Stimulated activated CD4-positive, alpha-beta T cell treated with anti-CD3 and anti-CD28 coated beads, Interleukin-12 subunit alpha, Interleukin-12 subunit beta, amount 100 ng/mL, for 4 hours (primary cell): Measurements from ENCODE around the gene MUC21.
"Not testable (repeated sequence)": the region's sequence is repeated elsewhere in the genome, so short reads cannot be mapped to it uniquely, and the experiment has no call there.

ENCODE experiments used
- DNase-seq: peaks from one replicate; pipeline ENCODE4 v3.0.0-alpha.2; 2020

Gene MUC21

DNA sequence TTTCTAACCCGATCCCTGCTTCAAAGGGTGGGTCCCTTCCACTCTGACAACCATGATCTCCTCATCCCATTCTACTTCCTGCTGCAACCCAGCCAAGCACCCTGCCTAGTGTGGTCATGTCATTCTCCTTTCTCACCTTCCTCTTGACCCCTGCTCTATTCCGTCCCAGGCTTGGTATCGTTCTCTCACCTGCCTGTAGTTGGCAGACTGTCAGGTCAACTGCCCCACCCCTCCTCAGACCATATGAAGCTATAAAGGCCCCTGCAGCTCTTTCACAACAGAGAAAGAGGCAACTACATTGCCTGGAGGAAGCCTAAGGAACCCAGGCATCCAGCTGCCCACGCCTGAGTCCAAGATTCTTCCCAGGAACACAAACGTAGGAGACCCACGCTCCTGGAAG, at the start of gene MUC21:
Gene MUC21 (plus strand): TSS at position 280 of the 400 bp plus-strand sequence. CDS start 241 bp downstream, outside the sequence.
- DNase-seq: no peak

- no peak for DNase-seq
Observed at GRCh38 chr6:30935018-30935417, 48.5 kb upstream of the MUC21 start.

DNA sequence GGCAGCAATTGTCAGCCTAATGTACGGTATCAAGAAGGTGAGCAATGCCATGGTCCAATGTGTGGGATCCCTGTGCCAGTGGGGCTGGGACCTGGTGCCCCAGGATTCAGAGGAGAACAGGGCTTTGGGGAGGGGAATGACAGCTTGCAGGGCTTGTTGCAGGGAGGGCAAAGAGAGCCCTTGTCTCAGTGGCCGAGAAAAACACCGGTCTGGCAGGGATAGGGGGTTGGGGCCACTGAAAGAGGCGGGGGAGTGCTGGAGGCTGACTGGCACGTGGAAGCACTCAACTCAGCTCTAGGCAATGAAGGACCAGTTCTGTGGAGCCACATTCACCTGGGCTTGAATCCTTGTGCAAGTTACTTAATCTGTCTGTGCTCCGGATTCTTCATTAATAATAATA, 46.3 kb upstream of the MUC21 start:
- no peak for DNase-seq

GRCh38 chr6:30938730-30939129, 44.8 kb upstream of the MUC21 start:
- no peak for DNase-seq

DNA sequence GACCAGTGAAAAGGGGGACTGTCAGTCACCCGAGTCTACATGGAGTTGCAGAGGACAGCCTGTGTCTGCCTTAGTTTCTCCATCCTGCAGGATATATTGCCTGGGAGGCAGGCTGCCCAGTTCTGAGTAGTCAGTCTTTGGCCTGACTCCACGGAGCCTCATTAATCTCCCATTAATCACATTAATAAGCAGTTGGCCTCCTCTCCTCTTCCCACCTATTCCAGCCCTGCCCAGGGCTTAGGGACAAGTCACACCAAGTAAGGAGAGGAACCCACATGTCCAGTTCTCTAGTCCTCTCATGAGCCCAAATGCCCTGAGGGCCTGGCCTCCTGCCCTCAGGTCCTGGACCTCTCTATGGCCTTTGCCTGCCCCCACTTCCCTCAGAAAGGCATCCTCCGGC, 44.0 kb upstream of the MUC21 start:
- DNase-seq: no peak

- no peak for DNase-seq
Observed at GRCh38 chr6:30940361-30940986, 43.0 kb upstream of the MUC21 start, which contains the start of gene MUCL3. Gene MUCL3 (plus strand): TSS chr6:30940973. CDS start chr6:30941000, 27 bp downstream.

- DNase-seq: no peak
Observed at GRCh38 chr6:30942338-30943060, 41.0 kb upstream of the MUC21 start.

DNA sequence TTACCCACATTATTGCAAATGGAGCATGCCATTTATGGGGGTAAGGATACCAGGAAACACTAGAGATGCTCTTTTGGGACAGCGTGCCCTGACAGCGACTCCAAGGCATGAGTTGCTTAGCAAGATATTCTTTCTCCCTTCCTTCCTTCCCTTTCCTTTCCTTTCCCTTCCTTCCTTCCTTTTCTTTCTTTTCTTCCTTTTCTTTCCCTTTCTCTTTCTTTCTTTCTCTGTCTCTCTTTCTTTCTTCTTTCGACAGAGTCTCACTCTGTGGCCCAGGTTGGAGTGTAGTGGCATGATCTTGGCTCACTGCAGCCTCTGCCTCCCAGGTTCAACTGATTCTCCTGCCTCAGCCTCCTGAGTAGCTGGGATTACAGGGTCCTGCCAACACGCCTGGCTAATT, 39.5 kb upstream of the MUC21 start:
- no peak for DNase-seq

- no peak for DNase-seq
Observed at GRCh38 chr6:30945281-30945680, 38.2 kb upstream of the MUC21 start.

DNA sequence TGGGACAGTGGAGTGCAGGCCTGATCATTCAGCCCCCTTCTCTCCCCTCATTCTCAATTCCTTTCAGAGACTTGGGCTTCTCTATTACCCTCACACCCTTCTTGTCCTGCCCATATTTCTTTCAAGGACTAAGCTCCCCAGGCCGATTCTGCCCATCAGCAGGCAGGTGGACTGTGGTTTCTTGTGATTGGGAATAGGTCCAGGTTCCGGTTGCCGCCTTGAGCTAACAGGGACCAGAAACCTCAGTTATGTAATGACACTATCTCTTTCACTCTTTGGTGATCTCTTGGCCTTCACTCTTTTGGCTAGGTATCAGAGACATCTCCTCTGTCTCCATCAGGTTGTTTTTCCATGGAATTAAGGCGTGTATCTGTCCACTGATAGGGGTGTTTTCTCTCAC, 36.3 kb upstream of the MUC21 start:
- DNase-seq: no peak

- no peak for DNase-seq
Observed at GRCh38 chr6:30948811-30949210, 34.7 kb upstream of the MUC21 start.

- DNase-seq: no peak
Observed at GRCh38 chr6:30951907-30952469, 31.5 kb upstream of the MUC21 start.

- no peak for DNase-seq
Observed at GRCh38 chr6:30954631-30955366, 28.7 kb upstream of the MUC21 start.

DNA sequence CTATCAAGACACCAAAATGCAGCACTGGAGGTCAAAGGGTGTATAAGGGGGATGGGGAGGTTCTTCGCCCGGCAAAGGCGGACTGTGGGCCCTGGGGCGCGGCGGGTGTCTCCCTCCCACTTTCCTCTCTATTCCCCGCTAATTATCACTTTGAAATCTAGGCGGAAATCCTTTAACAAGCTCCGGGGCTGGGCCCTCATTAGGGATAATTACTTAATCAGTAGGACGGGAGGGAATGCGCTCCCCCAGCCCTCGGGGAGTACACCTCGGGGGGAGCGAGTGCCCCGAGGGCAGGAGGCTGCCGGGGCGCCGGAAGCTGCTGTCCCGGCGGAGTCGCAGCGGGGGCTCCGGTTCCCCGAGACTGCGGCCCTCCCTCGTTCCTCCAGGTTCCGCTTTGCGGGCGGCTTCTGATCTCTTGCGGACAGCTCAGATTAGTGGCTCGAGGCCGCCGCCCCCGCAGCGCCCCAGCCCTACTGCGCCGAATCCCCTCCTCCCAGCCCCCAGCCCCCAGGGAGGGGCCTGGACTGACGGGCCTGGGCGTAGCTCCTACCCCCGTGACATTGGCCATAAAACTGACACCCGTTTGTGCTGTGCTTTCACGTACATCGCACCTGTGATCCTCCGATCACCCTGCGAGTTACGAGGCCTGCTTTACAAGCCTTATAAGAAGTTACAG, 28.0 kb upstream of the MUC21 start:
- peak; percentile 75 for DNase-seq

- DNase-seq: no peak
Observed at GRCh38 chr6:30957716-30958115, 25.8 kb upstream of the MUC21 start.

- DNase-seq: no peak
Observed at GRCh38 chr6:30960907-30961673, 22.4 kb upstream of the MUC21 start.

GRCh38 chr6:30962716-30963115, 20.8 kb upstream of the MUC21 start:
- DNase-seq: no peak

- DNase-seq: no peak
Observed at GRCh38 chr6:30963641-30964040, 19.9 kb upstream of the MUC21 start.

GRCh38 chr6:30964075-30964474, 19.4 kb upstream of the MUC21 start:
- no peak for DNase-seq

GRCh38 chr6:30965140-30965601, 18.3 kb upstream of the MUC21 start:
- DNase-seq: no peak

DNA sequence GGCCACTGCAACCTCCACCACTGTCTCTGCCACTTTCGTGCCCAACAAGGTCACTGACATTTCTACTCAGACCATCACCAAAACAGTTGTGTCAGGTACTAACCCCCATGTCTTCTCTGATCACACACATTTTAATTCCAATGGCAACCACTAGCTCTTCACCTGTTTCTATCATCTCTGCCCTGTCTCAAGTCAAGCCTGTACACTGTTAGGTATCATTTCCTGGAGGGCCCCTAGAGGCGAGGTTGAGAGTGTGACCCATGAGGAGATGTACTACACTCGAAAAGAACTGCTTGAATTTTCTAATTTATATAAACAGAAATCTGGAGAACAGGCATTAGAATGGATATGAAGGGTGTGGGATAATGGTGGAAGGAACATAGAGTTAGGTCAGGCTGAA, 17.4 kb upstream of the MUC21 start:
- no peak for DNase-seq

- not testable (repeated sequence) for DNase-seq
Observed at GRCh38 chr6:30969171-30969570, 14.3 kb upstream of the MUC21 start.
